Mesodermal cell (in vitro differentiated cells): ENCODE measurements around the gene COL1A1.
A peak's percentile ranks its signal among the peaks of the same experiment; 100 is the strongest.

ENCODE experiments used
- H3K27ac ChIP-seq: 2 replicates; pipeline ENCODE4 v1.7.0; 2013; ENCODE audit warnings: mild to moderate bottlenecking, low read depth, low read length, moderate library complexity; ENCODE audit not compliant: severe bottlenecking
- H3K36me3 ChIP-seq: 2 replicates; pipeline ENCODE4 v1.7.1; 2013; ENCODE audit warnings: mild to moderate bottlenecking, low read length, moderate library complexity; ENCODE audit not compliant: control insufficient read depth, insufficient read depth
- H3K4me1 ChIP-seq: one replicate; pipeline ENCODE4 v1.7.1; 2013; ENCODE audit warnings: mild to moderate bottlenecking, low read length; ENCODE audit not compliant: insufficient read depth, control insufficient read depth, poor library complexity, severe bottlenecking
- H3K4me3 ChIP-seq: 2 replicates; pipeline ENCODE4 v1.7.0; 2013; ENCODE audit warnings: low read length, control low read depth, mild to moderate bottlenecking; ENCODE audit not compliant: insufficient read depth, poor library complexity, severe bottlenecking; ENCODE audit errors: extremely low read depth
- H3K9me3 ChIP-seq: 2 replicates; pipeline ENCODE4 v1.7.1; 2013; ENCODE audit warnings: mild to moderate bottlenecking, low read length, moderate library complexity; ENCODE audit not compliant: control insufficient read depth
- WGBS, 2 experiments: methylation state at CpG; one replicate each; pipeline ENCODE4 v1.1.5; 2013; ENCODE audit warnings: missing lambda C conversion rate in 2 of 2; ENCODE audit not compliant: insufficient coverage in 2 of 2; 5-methylcytosine and 5-hydroxymethylcytosine counted together

COL1A1 gene

GRCh38 chr17:50190603-50191358 is 10.7 kb downstream of the COL1A1 start:
- H3K36me3 ChIP-seq, result peaks cover 98% of the 10 kb centered on the region
- no peaks in the 10 kb centered on the region for H3K9me3 ChIP-seq
- H3K4me1 ChIP-seq, result peaks cover 5% of the 10 kb centered on the region
- H3K27ac ChIP-seq, result no peak overlapping the region
- no peak overlapping the region for H3K4me3 ChIP-seq
- WGBS, 2 experiments, result 90 to 93% methylated on average over 3 to 7 of the region's 8 CpGs

- no peak overlapping the region for H3K27ac ChIP-seq
- WGBS, 2 experiments, result 95 to 98% methylated on average over 8 of the region's 8 CpGs
These were observed 11.2 kb downstream of the COL1A1 start for GRCh38 chr17:50190293-50190602.

GRCh38 chr17:50189550-50190292 is 11.7 kb downstream of the COL1A1 start:
- WGBS, 2 experiments, result 92 to 94% methylated on average over 13 to 17 of the region's 20 CpGs
- H3K36me3 ChIP-seq, result peaks cover 97% of the 10 kb centered on the region
- peaks cover 5% of the 10 kb centered on the region for H3K4me1 ChIP-seq
- no peak overlapping the region for H3K4me3 ChIP-seq
- H3K27ac ChIP-seq, result peak overlapping the region; percentile 36
- no peaks in the 10 kb centered on the region for H3K9me3 ChIP-seq

More at GRCh38 chr17:50190293-50190602, 11.2 kb downstream of the COL1A1 start:
- Histone ChIP-seq H3K4me1 (peaks cover 5% of the 10 kb centered on the region), H3K9me3 (no peaks in the 10 kb centered on the region), H3K36me3 (peaks cover 98% of the 10 kb centered on the region), H3K4me3 (no peak overlapping the region)

GRCh38 chr17:50188921-50189549 is 12.4 kb downstream of the COL1A1 start:
- 91% methylated on average over 7 to 11 of the region's 11 CpGs for WGBS, 2 experiments
- peaks cover 92% of the 10 kb centered on the region for H3K36me3 ChIP-seq
- no peak overlapping the region for H3K4me3 ChIP-seq
- no peaks in the 10 kb centered on the region for H3K9me3 ChIP-seq
- H3K4me1 ChIP-seq, result peaks cover 5% of the 10 kb centered on the region
- peak overlapping the region; percentile 36 for H3K27ac ChIP-seq

- Histone ChIP-seq H3K4me1 (peaks cover 5% of the 10 kb centered on the region), H3K36me3 (peaks cover 90% of the 10 kb centered on the region), H3K9me3 (no peaks in the 10 kb centered on the region), H3K4me3 (no peak overlapping the region), H3K27ac (peak overlapping the region; percentile 23)
- WGBS, 2 experiments, result 89 to 93% methylated on average over 11 to 13 of the region's 13 CpGs
These were observed 12.9 kb downstream of the COL1A1 start for GRCh38 chr17:50188531-50188920.

GRCh38 chr17:50187751-50188530 is 13.5 kb downstream of the COL1A1 start:
- H3K27ac ChIP-seq, result peak overlapping the region; percentile 3
- H3K4me3 ChIP-seq, result no peak overlapping the region
- WGBS, 2 experiments, result 97% methylated on average over 14 to 15 of the region's 17 CpGs
- H3K4me1 ChIP-seq, result peaks cover 5% of the 10 kb centered on the region
- no peaks in the 10 kb centered on the region for H3K9me3 ChIP-seq
- H3K36me3 ChIP-seq, result peaks cover 85% of the 10 kb centered on the region

GRCh38 chr17:50187394-50187725 is 14.1 kb downstream of the COL1A1 start:
- WGBS, 2 experiments, result 83 to 84% methylated on average over 3 to 4 of the region's 4 CpGs
- Histone ChIP-seq H3K4me3 (no peak overlapping the region), H3K36me3 (peaks cover 79% of the 10 kb centered on the region), H3K4me1 (peaks cover 5% of the 10 kb centered on the region), H3K27ac (no peak overlapping the region), H3K9me3 (no peaks in the 10 kb centered on the region)

GRCh38 chr17:50186661-50187393 is 14.6 kb downstream of the COL1A1 start:
- 95 to 97% methylated on average over 21 to 24 of the region's 24 CpGs for WGBS, 2 experiments
- Histone ChIP-seq H3K36me3 (peaks cover 74% of the 10 kb centered on the region), H3K9me3 (no peaks in the 10 kb centered on the region), H3K4me3 (no peak overlapping the region), H3K4me1 (peaks cover 5% of the 10 kb centered on the region), H3K27ac (no peak overlapping the region)

- Histone ChIP-seq H3K36me3 (peaks cover 64% of the 10 kb centered on the region), H3K4me1 (peaks cover 5% of the 10 kb centered on the region), H3K4me3 (no peak overlapping the region), H3K9me3 (no peaks in the 10 kb centered on the region), H3K27ac (no peak overlapping the region)
- WGBS, 2 experiments, result 90 to 94% methylated on average over 25 to 30 of the region's 31 CpGs
These were observed 15.6 kb downstream of the COL1A1 start for GRCh38 chr17:50185631-50186471.
